ENCODE results near the gene PAX5.

Gene PAX5

GRCh38 chr9:36960575-36960955, 73.5 kb downstream of the PAX5 start:
- no peak for DNase-seq (ENCODE audit: low read depth)

- DNase-seq (ENCODE audit: low read depth): no peak
These were observed 74.1 kb downstream of the PAX5 start for GRCh38 chr9:36959681-36960574.

- no peak for DNase-seq (ENCODE audit: low read depth)
These were observed 77.2 kb downstream of the PAX5 start for GRCh38 chr9:36956908-36957307.

GRCh38 chr9:36950389-36950788, 83.7 kb downstream of the PAX5 start:
- no peak for DNase-seq (ENCODE audit: low read depth)

- no peak for DNase-seq (ENCODE audit: low read depth)
These were observed 84.6 kb downstream of the PAX5 start for GRCh38 chr9:36949466-36949865.

GRCh38 chr9:36948051-36948450, 86.0 kb downstream of the PAX5 start:
- DNase-seq (ENCODE audit: low read depth): no peak

- no peak for DNase-seq (ENCODE audit: low read depth)
These were observed 87.4 kb downstream of the PAX5 start for GRCh38 chr9:36946653-36947052.

- DNase-seq (ENCODE audit: low read depth): no peak
These were observed 88.1 kb downstream of the PAX5 start for GRCh38 chr9:36945999-36946398.

- DNase-seq (ENCODE audit: low read depth): no peak
These were observed 91.2 kb downstream of the PAX5 start for GRCh38 chr9:36942891-36943290.

- DNase-seq (ENCODE audit: low read depth): no peak
These were observed 92.6 kb downstream of the PAX5 start for GRCh38 chr9:36941441-36941840.

- no peak for DNase-seq (ENCODE audit: low read depth)
These were observed 93.2 kb downstream of the PAX5 start for GRCh38 chr9:36940881-36941280.

- DNase-seq (ENCODE audit: low read depth): no peak
These were observed 93.6 kb downstream of the PAX5 start for GRCh38 chr9:36940500-36940853.

- no peak for DNase-seq (ENCODE audit: low read depth)
These were observed 94.2 kb downstream of the PAX5 start for GRCh38 chr9:36939655-36940499.

GRCh38 chr9:36939214-36939613, 94.9 kb downstream of the PAX5 start:
- no peak for DNase-seq (ENCODE audit: low read depth)

GRCh38 chr9:36938617-36939016, 95.5 kb downstream of the PAX5 start:
- no peak for DNase-seq (ENCODE audit: low read depth)

- DNase-seq (ENCODE audit: low read depth): no peak
These were observed 96.1 kb downstream of the PAX5 start for GRCh38 chr9:36937951-36938350.

GRCh38 chr9:36937346-36937745, 96.7 kb downstream of the PAX5 start:
- no peak for DNase-seq (ENCODE audit: low read depth)

- DNase-seq (ENCODE audit: low read depth): no peak
These were observed 97.6 kb downstream of the PAX5 start for GRCh38 chr9:36936498-36936831.

- no peak for DNase-seq (ENCODE audit: low read depth)
These were observed 98.1 kb downstream of the PAX5 start for GRCh38 chr9:36935768-36936497.

GRCh38 chr9:36935332-36935731, 98.7 kb downstream of the PAX5 start:
- DNase-seq (ENCODE audit: low read depth): no peak

GRCh38 chr9:36934478-36935065, 99.5 kb downstream of the PAX5 start:
- DNase-seq (ENCODE audit: low read depth): no peak

- no peak for DNase-seq (ENCODE audit: low read depth)
These were observed 100.3 kb downstream of the PAX5 start for GRCh38 chr9:36933676-36934215.
